Loucy (cell line): ENCODE results near the gene KCNA2.

Experiments used
- CTCF ChIP-seq: fragments of 200-600 bp; sonication (generic); conservative IDR thresholded peaks from 2 replicates; pipeline ENCODE4 v1.5.1; 2014; ENCODE audit warnings: mild to moderate bottlenecking, antibody characterized with exemption, low read length
- EZH2phosphoT487 ChIP-seq: fragments of 200-600 bp; IDR thresholded peaks from 2 replicates; pipeline ENCODE4 v1.6.1; 2018; ENCODE audit warnings: antibody characterized with exemption, mild to moderate bottlenecking, moderate library complexity, borderline replicate concordance

GRCh38 chr1:110618668-110619067 lies 12.5 kb upstream of the KCNA2 start:
- TF ChIP-seq CTCF = no peak
- TF ChIP-seq EZH2phosphoT487 = no peak
